SH-SY5Y (cell line): ENCODE data around the gene RPL27.

Source experiments
- GATA2 ChIP-seq: IDR thresholded peaks from 2 replicates; pipeline ENCODE4 v1.6.1; 2011; ENCODE audit warnings: mild to moderate bottlenecking, low read depth, low read length
- GATA3 ChIP-seq: IDR thresholded peaks from 2 replicates; pipeline ENCODE4 v1.6.1; 2011; ENCODE audit warnings: low read depth, mild to moderate bottlenecking, low read length, moderate library complexity

DNA sequence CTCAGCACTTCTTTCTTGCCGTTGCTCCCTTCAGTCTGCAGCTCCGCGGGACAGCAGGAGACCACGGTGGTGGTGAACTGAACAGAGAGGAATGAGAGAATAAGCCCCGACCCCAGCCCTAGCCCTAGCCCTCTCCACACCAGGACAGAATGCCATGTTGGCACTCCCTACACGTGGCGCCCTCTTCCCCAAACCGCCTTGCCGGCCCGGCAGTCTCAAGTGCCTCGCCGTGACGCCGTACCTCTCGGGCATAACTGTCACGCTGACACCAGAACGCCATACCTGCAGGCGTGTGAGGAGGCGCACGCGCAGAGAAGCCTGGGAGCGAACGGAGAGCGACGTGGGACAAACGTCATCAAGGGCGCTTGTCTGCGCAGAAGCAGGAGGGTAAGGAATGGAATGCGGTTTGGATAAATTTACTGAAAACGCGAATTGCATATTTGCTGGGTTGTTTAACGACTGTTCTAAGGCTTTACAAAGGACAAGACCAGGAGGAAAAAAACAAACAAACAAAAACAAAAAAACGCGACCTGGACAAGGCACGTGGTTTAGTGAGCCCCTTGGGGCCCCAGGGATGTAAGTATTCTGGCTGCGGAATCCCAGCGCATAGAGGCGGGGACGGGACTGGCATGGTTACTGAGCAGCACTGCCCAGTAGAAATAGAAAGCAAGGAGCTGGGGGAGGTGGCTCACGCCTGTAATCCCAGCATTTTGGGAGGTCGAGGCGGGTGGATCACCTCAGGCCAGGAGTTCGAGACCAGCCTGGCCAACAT, 33.9 kb upstream of the RPL27 start, which contains the start of gene AARSD1:
- no peak for TF ChIP-seq GATA2
- TF ChIP-seq GATA3, result no peak
